CD4-positive, alpha-beta T cell (primary cell): ENCODE measurements around the gene CISTR. TPM values are rescaled to one million over a fixed set of nuclear protein-coding genes. Genes with fewer than 3 reads are reported as not detected.

ENCODE experiments used
- ATAC-seq: fragments of 200-7000 bp; cut with Tn5 transposase; one replicate; pipeline ENCODE4 v1.10.0; 2022; ENCODE audit warnings: mild to moderate bottlenecking; ENCODE audit not compliant: poor library complexity
- CTCF ChIA-PET: fragments of 350-600 bp; sonication (Branson Sonifier 250); formaldehyde crosslinking; loops from one replicate; lab custom pipeline; 2021; ENCODE audit warnings: antibody characterized with exemption, inconsistent platforms; lab: Charles Lee
- POLR2A ChIA-PET: fragments of 350-600 bp; sonication (Branson Sonifier 250); formaldehyde crosslinking; loops from one replicate; lab custom pipeline; 2021; ENCODE audit warnings: antibody characterized with exemption, inconsistent platforms; lab: Charles Lee
- DNase-seq, 14 experiments: peaks; one replicate each; pipeline ENCODE4 v3.0.0-alpha.2; 2013 to 2020; ENCODE audit warnings: mixed read lengths in 2 of 14
- H3K27ac ChIP-seq, 2 donors: one replicate each; pipeline versions ENCODE4 v1.5.1 to v1.7.0; 2013; ENCODE audit warnings: low read length in 2 of 2, low read depth in 1 of 2, mild to moderate bottlenecking in 1 of 2
- H3K27me3 ChIP-seq, 2 experiments: 1 replicate in 1 of 2; 2 replicates in 1 of 2; pipeline versions ENCODE4 v1.6.1 to v1.7.0; 2013; ENCODE audit warnings: low read length in 2 of 2, control low read depth in 1 of 2, mild to moderate bottlenecking in 1 of 2, moderate library complexity in 1 of 2; ENCODE audit not compliant: insufficient read depth in 2 of 2, control insufficient read depth in 1 of 2
- H3K36me3 ChIP-seq: one replicate; pipeline ENCODE4 v1.6.1; 2013; ENCODE audit warnings: low read length, control low read depth; ENCODE audit not compliant: insufficient read depth
- H3K4me1 ChIP-seq: one replicate; pipeline ENCODE4 v1.6.1; 2013; ENCODE audit warnings: low read length, control low read depth; ENCODE audit not compliant: insufficient read depth
- H3K4me3 ChIP-seq: one replicate; pipeline ENCODE4 v1.5.1; 2013; ENCODE audit warnings: mild to moderate bottlenecking, low read length, moderate library complexity
- H3K9me3 ChIP-seq, 2 experiments: 1 replicate in 1 of 2; 2 replicates in 1 of 2; pipeline versions ENCODE4 v1.6.1 to v1.7.0; 2013; ENCODE audit warnings: low read length in 2 of 2, mild to moderate bottlenecking in 2 of 2, control low read depth in 1 of 2, moderate library complexity in 1 of 2; ENCODE audit not compliant: control insufficient read depth in 1 of 2, insufficient read depth in 1 of 2
- H3K27ac Mint-ChIP-seq: one replicate; pipeline ENCODE4 v1.8.0; 2020; ENCODE audit warnings: mixed read lengths
- H3K27me3 Mint-ChIP-seq: one replicate; pipeline ENCODE4 v1.8.0; 2021; ENCODE audit warnings: mixed read lengths
- H3K36me3 Mint-ChIP-seq: one replicate; pipeline ENCODE4 v1.8.0; 2021; ENCODE audit warnings: low read depth, mixed read lengths
- H3K4me1 Mint-ChIP-seq: one replicate; pipeline ENCODE4 v1.8.0; 2021; ENCODE audit warnings: low read depth, mixed read lengths
- H3K4me3 Mint-ChIP-seq: one replicate; pipeline ENCODE4 v1.8.0; 2020; ENCODE audit warnings: mild to moderate bottlenecking, mixed read lengths
- H3K9me3 Mint-ChIP-seq: one replicate; pipeline ENCODE4 v1.8.0; 2020; ENCODE audit warnings: mixed read lengths
- CTCF ChIP-seq: fragments of 200-600 bp; IDR thresholded peaks from one replicate; pipeline ENCODE4 v1.8.0; 2022; ENCODE audit warnings: antibody characterized with exemption, mild to moderate bottlenecking
- intact Hi-C, 2 experiments: fragments of 100-400 bp; cut with DNase I in 1 of 2; cut with micrococcal nuclease in 1 of 2; formaldehyde crosslinking; loops; one replicate each; pipeline versions ENCODE4 v1.15.1 to v1.9.0; 2023 to 2025; cut with DNase I, micrococcal nuclease
- total RNA-seq, 174 experiments: library from RNA in 2 of 174; stranded (reverse) in 2 of 174; gene quantifications; one replicate each; pipeline ENCODE4 v1.2.3 and lab custom pipeline; 2021 to 2026

Gene CISTR
- total RNA-seq, 2 experiments from 2014 or later = not detected

GRCh38 chr12:53727310-53728041, 24.3 kb downstream of the CISTR start, which contains the start of gene CALCOCO1:
TSS of gene CALCOCO1 (minus strand) at chr12:53727452. CDS start at chr12:53725242, 2,210 bp downstream.
- CTCF ChIA-PET = interaction anchor here (1.6 to 3.5 kb wide), 4 partner anchors 18 to 52 kb away, joined by 7 to 57 read pairs (median 9); partner anchors contain the start of gene ATP5MC2
- no peaks in the 10 kb centered on the region for H3K27me3 ChIP-seq
- intact Hi-C loops = loop anchor here (1.0 to 5.0 kb wide), 7 partner anchors 15 to 720 kb away; partner anchors contain the start of genes ATF7 (in 1 of the 2), ATP5MC2 (in 1 of the 2), EIF4B (in 1 of the 2) and TARBP2 (in 1 of the 2)
- Mint-ChIP-seq H3K9me3 (no peaks in the 10 kb centered on the region), H3K36me3 (peaks cover 38% of the 10 kb centered on the region), H3K4me1 (peaks cover 34% of the 10 kb centered on the region), H3K27ac (peak within 1 kb of the TSS; percentile 82), H3K4me3 (peak within 1 kb of the TSS; percentile 92), H3K27me3 (no peaks in the 10 kb centered on the region)
- ATAC-seq (peak; percentile 98), DNase-seq (peak; percentile 89 to 99 (median 96))
- POLR2A ChIA-PET = interaction anchor here (0.6 to 3.3 kb wide), 15 partner anchors 10 to 462 kb away, joined by 3 to 19 read pairs (median 3); partner anchors contain the start of genes SMUG1 and TARBP2
- TF ChIP-seq CTCF = no peak
- no peaks in the 10 kb centered on the region for H3K9me3 ChIP-seq
- peaks cover 27% of the 10 kb centered on the region for H3K4me1 ChIP-seq
- peak within 1 kb of the TSS; percentile 73 for H3K4me3 ChIP-seq
- peak within 1 kb of the TSS; percentile 42 to 52 for H3K27ac ChIP-seq
- peaks cover 27% of the 10 kb centered on the region for H3K36me3 ChIP-seq

- no peak for TF ChIP-seq CTCF
- Histone ChIP-seq H3K4me1 (peaks cover 27% of the 10 kb centered on the region), H3K27me3 (no peaks in the 10 kb centered on the region), H3K36me3 (peaks cover 33% of the 10 kb centered on the region), H3K4me3 (peak overlapping the region; percentile 73), H3K9me3 (no peaks in the 10 kb centered on the region), H3K27ac (no peak overlapping the region)
- H3K27ac Mint-ChIP-seq = peak overlapping the region; percentile 82
- CTCF ChIA-PET = interaction anchor here (1.6 to 3.5 kb wide), 4 partner anchors 18 to 51 kb away, joined by 7 to 57 read pairs (median 9); partner anchors contain the start of gene ATP5MC2
- ATAC-seq (no peak), DNase-seq (no peak)
- peaks cover 44% of the 10 kb centered on the region for H3K36me3 Mint-ChIP-seq
- H3K9me3 Mint-ChIP-seq = no peaks in the 10 kb centered on the region
- H3K4me3 Mint-ChIP-seq = peak overlapping the region; percentile 92
- peaks cover 34% of the 10 kb centered on the region for H3K4me1 Mint-ChIP-seq
- H3K27me3 Mint-ChIP-seq = no peaks in the 10 kb centered on the region
- POLR2A ChIA-PET = interaction anchor here (0.5 to 3.3 kb wide), 11 partner anchors 10 to 632 kb away, joined by 3 to 19 read pairs (median 4); partner anchors contain the start of genes SMUG1 and TARBP2
- intact Hi-C loops = loop anchor here (1.0 to 5.0 kb wide), 6 partner anchors 19 to 720 kb away; partner anchors contain the start of genes ATF7 (in 1 of the 2), ATP5MC2 (in 1 of the 2), EIF4B (in 1 of the 2) and TARBP2 (in 1 of the 2)
Measured at GRCh38 chr12:53726946-53727309, 24.9 kb downstream of the CISTR start.

- H3K9me3 ChIP-seq = no peaks in the 10 kb centered on the region
- no peaks in the 10 kb centered on the region for H3K9me3 Mint-ChIP-seq
- peak in 1 of 14 experiments; percentile 43 for DNase-seq
- peak overlapping the region; percentile 92 for H3K4me3 Mint-ChIP-seq
- peak overlapping the region; percentile 82 for H3K27ac Mint-ChIP-seq
- ChIA-PET CTCF (interaction anchor here (2.1 to 3.5 kb wide), 2 partner anchors 19 to 31 kb away, joined by 10 to 57 read pairs; no protein-coding TSS in a partner anchor), POLR2A (interaction anchor here (0.5 to 3.3 kb wide), 7 partner anchors 17 to 633 kb away, joined by 3 to 14 read pairs (median 4); partner anchors contain the start of gene TARBP2)
- intact Hi-C loops = loop anchor here in 1 of 2 experiments (5.0 kb wide), 4 partner anchors 99 to 719 kb away; partner anchors contain the start of genes ATF7, EIF4B and TARBP2
- H3K27ac ChIP-seq = no peak overlapping the region
- peaks cover 49% of the 10 kb centered on the region for H3K36me3 Mint-ChIP-seq
- no peaks in the 10 kb centered on the region for H3K27me3 Mint-ChIP-seq
- H3K4me3 ChIP-seq = peak overlapping the region; percentile 73
- H3K4me1 ChIP-seq = peaks cover 27% of the 10 kb centered on the region
- H3K36me3 ChIP-seq = peaks cover 39% of the 10 kb centered on the region
- TF ChIP-seq CTCF = no peak
- no peak for ATAC-seq
- H3K27me3 ChIP-seq = no peaks in the 10 kb centered on the region
- peaks cover 34% of the 10 kb centered on the region for H3K4me1 Mint-ChIP-seq
Measured at GRCh38 chr12:53726341-53726740, 25.4 kb downstream of the CISTR start.
